ENCODE results near the gene HMCN2. TPM values are rescaled to one million over a fixed set of nuclear protein-coding genes. Genes with fewer than 3 reads are reported as not detected.

The HMCN2 gene
- total and polyA plus RNA-seq, 2 donors (not counting 1 experiment from before 2014, with no cell fraction given), result 0.01 TPM; not detected in 1

- H3K9ac ChIP-seq (ENCODE audit: low read length), result no peak overlapping the region
- WGBS (ENCODE audit: insufficient coverage), result 69% methylated on average over 25 of the region's 29 CpGs
- no peaks in the 10 kb centered on the region for H3K9me3 Mint-ChIP-seq (ENCODE audit: insufficient read depth)
- ATAC-seq (ENCODE audit: low read depth) (no peak), DNase-seq (no peak)
- CTCF ChIA-PET, result interaction anchor here (1.5 kb wide), 1 partner anchor 213 kb away, joined by 3 read pairs; no protein-coding TSS in a partner anchor
- TF ChIP-seq EZH2 (IDR thresholded peaks at IDR 0.05; ENCODE audit: borderline replicate concordance, insufficient read depth, low read depth, low read length, poor library complexity, severe bottlenecking) (no peak), CTCF (IDR thresholded peaks at IDR 0.05) (no peak)
- no peaks in the 10 kb centered on the region for H3K4me1 ChIP-seq (ENCODE audit: control insufficient read depth in 2 of 2, insufficient read depth in 2 of 2, low read length in 2 of 2)
- no peak overlapping the region for H2AFZ ChIP-seq (ENCODE audit: insufficient read depth, low read depth, low read length, poor library complexity, severe bottlenecking)
- H3K79me2 ChIP-seq (ENCODE audit: control insufficient read depth, insufficient read depth, low read length), result no peaks in the 10 kb centered on the region
- peaks cover 50% of the 10 kb centered on the region for H3K27me3 Mint-ChIP-seq
- H4K20me1 ChIP-seq (ENCODE audit: control insufficient read depth, insufficient read depth, low read length, poor library complexity, severe bottlenecking), result no peaks in the 10 kb centered on the region
- POLR2A ChIA-PET, result no interaction called here
- intact Hi-C loops (cut with micrococcal nuclease), result no loop called here
- no peaks in the 10 kb centered on the region for H3K4me1 Mint-ChIP-seq
- H3K4me3 Mint-ChIP-seq, result no peak overlapping the region
- H3K9me3 ChIP-seq (ENCODE audit: control extremely low read depth in 1 of 3, control insufficient read depth in 2 of 3, insufficient read depth in 1 of 3, low read length in 2 of 3), result peaks cover 0 to under 1% (median 0%) of the 10 kb centered on the region in 3 donors
- no peak overlapping the region for H3K4me3 ChIP-seq (ENCODE audit: control extremely low read depth in 1 of 5, extremely low read depth in 1 of 5, insufficient read depth in 1 of 5, low read depth in 2 of 5, low read length in 4 of 5)
- H3K36me3 ChIP-seq (replicated peaks in 1 of 2; ENCODE audit: control extremely low read depth in 1 of 2, control insufficient read depth in 1 of 2, extremely low read depth in 1 of 2, insufficient read depth in 2 of 2, low read length in 1 of 2), result no peaks in the 10 kb centered on the region
- peaks cover 0 to 4% (median 0%) of the 10 kb centered on the region in 4 experiments for H3K27me3 ChIP-seq (replicated peaks in 1 of 4; ENCODE audit: control extremely low read depth in 1 of 4, control insufficient read depth in 3 of 4, insufficient read depth in 4 of 4, low read length in 3 of 4)
- H3K4me2 ChIP-seq (replicated peaks; ENCODE audit: low read depth, low read length, poor library complexity, severe bottlenecking), result no peak overlapping the region
- no peak overlapping the region for H3K27ac Mint-ChIP-seq
- no peak overlapping the region for H3K27ac ChIP-seq (ENCODE audit: low read length in 2 of 2)
These were observed 55.3 kb downstream of the HMCN2 start for GRCh38 chr9:130320723-130321481.

- H3K9me3 Mint-ChIP-seq (ENCODE audit: insufficient read depth), result no peaks in the 10 kb centered on the region
- TF ChIP-seq CTCF (IDR thresholded peaks at IDR 0.05) (no peak), EZH2 (IDR thresholded peaks at IDR 0.05; ENCODE audit: borderline replicate concordance, insufficient read depth, low read depth, low read length, poor library complexity, severe bottlenecking) (no peak)
- peaks cover 54% of the 10 kb centered on the region for H3K27me3 Mint-ChIP-seq
- intact Hi-C loops (cut with micrococcal nuclease), result no loop called here
- peaks cover 0 to 3% (median 0%) of the 10 kb centered on the region in 4 experiments for H3K27me3 ChIP-seq (replicated peaks in 1 of 4; ENCODE audit: control extremely low read depth in 1 of 4, control insufficient read depth in 3 of 4, insufficient read depth in 4 of 4, low read length in 3 of 4)
- H3K9me3 ChIP-seq (ENCODE audit: control extremely low read depth in 1 of 3, control insufficient read depth in 2 of 3, insufficient read depth in 1 of 3, low read length in 2 of 3), result no peaks in the 10 kb centered on the region
- H3K4me3 ChIP-seq (ENCODE audit: control extremely low read depth in 1 of 5, extremely low read depth in 1 of 5, insufficient read depth in 1 of 5, low read depth in 2 of 5, low read length in 4 of 5), result no peak overlapping the region
- ChIA-PET POLR2A (no interaction called here), CTCF (interaction anchor here (1.5 kb wide), 1 partner anchor 214 kb away, joined by 3 read pairs; no protein-coding TSS in a partner anchor)
- no peak overlapping the region for H3K27ac ChIP-seq (ENCODE audit: low read length in 2 of 2)
- ATAC-seq (ENCODE audit: low read depth) (no peak), DNase-seq (no peak)
- H3K36me3 ChIP-seq (replicated peaks in 1 of 2; ENCODE audit: control extremely low read depth in 1 of 2, control insufficient read depth in 1 of 2, extremely low read depth in 1 of 2, insufficient read depth in 2 of 2, low read length in 1 of 2), result no peaks in the 10 kb centered on the region
- no peak overlapping the region for H3K27ac Mint-ChIP-seq
- no peaks in the 10 kb centered on the region for H3K79me2 ChIP-seq (ENCODE audit: control insufficient read depth, insufficient read depth, low read length)
- H3K4me2 ChIP-seq (replicated peaks; ENCODE audit: low read depth, low read length, poor library complexity, severe bottlenecking), result no peak overlapping the region
- H3K4me3 Mint-ChIP-seq, result no peak overlapping the region
- no peak overlapping the region for H3K9ac ChIP-seq (ENCODE audit: low read length)
- no peaks in the 10 kb centered on the region for H3K4me1 ChIP-seq (ENCODE audit: control insufficient read depth in 2 of 2, insufficient read depth in 2 of 2, low read length in 2 of 2)
- H2AFZ ChIP-seq (ENCODE audit: insufficient read depth, low read depth, low read length, poor library complexity, severe bottlenecking), result no peak overlapping the region
- no peaks in the 10 kb centered on the region for H4K20me1 ChIP-seq (ENCODE audit: control insufficient read depth, insufficient read depth, low read length, poor library complexity, severe bottlenecking)
- 91% methylated on average over 14 of the region's 14 CpGs for WGBS (ENCODE audit: insufficient coverage)
- no peaks in the 10 kb centered on the region for H3K4me1 Mint-ChIP-seq
These were observed 56.0 kb downstream of the HMCN2 start for GRCh38 chr9:130321539-130321938.
